K562 (cell line): ENCODE results near the gene CNGB1. TPM values are rescaled to one million over a fixed set of nuclear protein-coding genes. Genes with fewer than 3 reads are reported as not detected.
A peak's percentile ranks its signal among the peaks of the same experiment; 100 is the strongest.

ENCODE experiments used
- ARID4B ChIP-seq: sonication (generic); formaldehyde crosslinking; IDR thresholded peaks from 2 replicates; pipeline ENCODE4 v1.8.0; 2022; ENCODE audit warnings: mild to moderate bottlenecking, missing genetic modification reagents
- CEBPB ChIP-seq: fragments of 450-650 bp; IDR thresholded peaks from 2 replicates; pipeline ENCODE4 v1.6.1; 2016; ENCODE audit warnings: missing genetic modification characterization, missing compliant biosample characterization
- E4F1 ChIP-seq: fragments of 250-450 bp; sonication (Bioruptor Pico); IDR thresholded peaks from 2 replicates; pipeline ENCODE4 v1.5.0; 2021; ENCODE audit warnings: mild to moderate bottlenecking, borderline replicate concordance
- EGR1 ChIP-seq: fragments of 450-650 bp; conservative IDR thresholded peaks from 2 replicates; pipeline ENCODE4 v1.6.1; 2017; ENCODE audit warnings: mild to moderate bottlenecking
- GATAD2B ChIP-seq: fragments of 450-650 bp; IDR thresholded peaks from 2 replicates; pipeline ENCODE4 v1.6.1; 2017; ENCODE audit warnings: mild to moderate bottlenecking, borderline replicate concordance
- MYC ChIP-seq, 2 experiments: fragments of 250-450 bp in 1 of 2; sonication (Bioruptor Pico) in 1 of 2; IDR thresholded peaks; 2 replicates each; pipeline versions ENCODE4 v1.5.1 to v1.6.1; 2012 to 2021; ENCODE audit warnings: low read depth in 2 of 2, borderline replicate concordance in 1 of 2, improper control_type of control experiment in 1 of 2, low read length in 1 of 2, mild to moderate bottlenecking in 1 of 2, moderate library complexity in 1 of 2
- RB1 ChIP-seq: fragments of 450-650 bp; IDR thresholded peaks from 2 replicates; pipeline ENCODE4 v1.6.1; 2017; ENCODE audit warnings: low read depth, mild to moderate bottlenecking
- RCOR1 ChIP-seq, 2 experiments: IDR thresholded peaks; 2 replicates each; pipeline ENCODE4 v1.6.1; 2012; ENCODE audit warnings: low read depth in 2 of 2, low read length in 2 of 2, borderline replicate concordance in 1 of 2, improper control_type of control experiment in 1 of 2
- SLC30A9 ChIP-seq: fragments of 250-450 bp; sonication (Bioruptor Pico); IDR thresholded peaks from 2 replicates; pipeline ENCODE4 v1.8.0; 2022; ENCODE audit warnings: mild to moderate bottlenecking, moderate library complexity
- SP1 ChIP-seq: sonication (generic); formaldehyde crosslinking; IDR thresholded peaks from 2 replicates; pipeline ENCODE4 v1.8.1; 2022; ENCODE audit warnings: mild to moderate bottlenecking, missing genetic modification reagents
- polyA plus RNA-seq, 8 experiments: library from polyadenylated mRNA; depleted of rRNA in 4 of 8; stranded (reverse) in 5 of 8; unstranded in 3 of 8; fragments of >200 nt; fragmentation: Nextera tagmentation in 2 of 8; fragmentation: Illumina TruSeq in 1 of 8; extraction: Ambion mirVana in 2 of 8; extraction: Trizol in 1 of 8; gene quantifications; 2 replicates each; pipeline versions ENCODE4 v1.2.1 to v1.2.3, GENCODE V29; 2011 to 2014; ENCODE audit warnings: inconsistent platforms in 1 of 8, missing spikeins in 1 of 8
- total RNA-seq, 7 experiments: library from RNA; depleted of rRNA in 6 of 7; stranded (reverse); fragments of >200 nt in 6 of 7; fragmentation: Illumina TruSeq in 2 of 7; extraction: Trizol in 2 of 7; gene quantifications; 2 replicates each; pipeline versions ENCODE4 v1.2.1 to v1.2.3, GENCODE V29; 2011 to 2021; ENCODE audit warnings: low replicate concordance in 1 of 7
- TF ChIP-seq, protein P1 (sequence below), 2 experiments: fragments of 450-650 bp in 1 of 2; sonication (generic) in 1 of 2; formaldehyde crosslinking in 1 of 2; IDR thresholded peaks; 2 replicates each; pipeline versions ENCODE4 v1.7.1 to v1.9.0; 2016 to 2022; ENCODE audit warnings: inconsistent platforms in 1 of 2, mild to moderate bottlenecking in 1 of 2, missing genetic modification reagents in 1 of 2

The CNGB1 gene
- total and polyA plus RNA-seq, 9 of the 15 experiments (the other 6 are each of a cell fraction or from before 2014, with no cell fraction given) = not detected

- TF ChIP-seq EGR1 = peak; percentile 11; the same call in 1 of the 2 replicates
- peak; percentile 56; the same call in 1 of the 2 replicates for TF ChIP-seq RB1
- no peak for TF ChIP-seq E4F1 (CRISPR knock-in tag)
- no peak for TF ChIP-seq MYC (IDR thresholded peaks at IDR 0.05; ENCODE audit: low read depth, low read length)
- no peak for TF ChIP-seq MYC (CRISPR knock-in tag; IDR thresholded peaks at IDR 0.05; ENCODE audit: borderline replicate concordance, low read depth)
- peak; percentile 52 for TF ChIP-seq CEBPB (tag)
- TF ChIP-seq GATAD2B = 0 out of 2 replicates have a peak, but pooled peaks have one; percentile 34
- no peak for TF ChIP-seq SLC30A9 (CRISPR knock-in tag)
- TF ChIP-seq, protein P1, sequence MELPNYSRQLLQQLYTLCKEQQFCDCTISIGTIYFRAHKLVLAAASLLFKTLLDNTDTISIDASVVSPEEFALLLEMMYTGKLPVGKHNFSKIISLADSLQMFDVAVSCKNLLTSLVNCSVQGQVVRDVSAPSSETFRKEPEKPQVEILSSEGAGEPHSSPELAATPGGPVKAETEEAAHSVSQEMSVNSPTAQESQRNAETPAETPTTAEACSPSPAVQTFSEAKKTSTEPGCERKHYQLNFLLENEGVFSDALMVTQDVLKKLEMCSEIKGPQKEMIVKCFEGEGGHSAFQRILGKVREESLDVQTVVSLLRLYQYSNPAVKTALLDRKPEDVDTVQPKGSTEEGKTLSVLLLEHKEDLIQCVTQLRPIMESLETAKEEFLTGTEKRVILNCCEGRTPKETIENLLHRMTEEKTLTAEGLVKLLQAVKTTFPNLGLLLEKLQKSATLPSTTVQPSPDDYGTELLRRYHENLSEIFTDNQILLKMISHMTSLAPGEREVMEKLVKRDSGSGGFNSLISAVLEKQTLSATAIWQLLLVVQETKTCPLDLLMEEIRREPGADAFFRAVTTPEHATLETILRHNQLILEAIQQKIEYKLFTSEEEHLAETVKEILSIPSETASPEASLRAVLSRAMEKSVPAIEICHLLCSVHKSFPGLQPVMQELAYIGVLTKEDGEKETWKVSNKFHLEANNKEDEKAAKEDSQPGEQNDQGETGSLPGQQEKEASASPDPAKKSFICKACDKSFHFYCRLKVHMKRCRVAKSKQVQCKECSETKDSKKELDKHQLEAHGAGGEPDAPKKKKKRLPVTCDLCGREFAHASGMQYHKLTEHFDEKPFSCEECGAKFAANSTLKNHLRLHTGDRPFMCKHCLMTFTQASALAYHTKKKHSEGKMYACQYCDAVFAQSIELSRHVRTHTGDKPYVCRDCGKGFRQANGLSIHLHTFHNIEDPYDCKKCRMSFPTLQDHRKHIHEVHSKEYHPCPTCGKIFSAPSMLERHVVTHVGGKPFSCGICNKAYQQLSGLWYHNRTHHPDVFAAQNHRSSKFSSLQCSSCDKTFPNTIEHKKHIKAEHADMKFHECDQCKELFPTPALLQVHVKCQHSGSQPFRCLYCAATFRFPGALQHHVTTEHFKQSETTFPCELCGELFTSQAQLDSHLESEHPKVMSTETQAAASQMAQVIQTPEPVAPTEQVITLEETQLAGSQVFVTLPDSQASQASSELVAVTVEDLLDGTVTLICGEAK (IDR thresholded peaks at IDR 0.05) = peak; percentile 47
- TF ChIP-seq, protein P1 (CRISPR knock-in tag; IDR thresholded peaks at IDR 0.05) = no peak
- TF ChIP-seq RCOR1 (IDR thresholded peaks at IDR 0.05; ENCODE audit: borderline replicate concordance in 1 of 2, low read depth in 2 of 2, low read length in 2 of 2) = peak in 1 of 2 experiments; percentile 31; a peak in 1 of 4 replicates
- 0 out of 2 replicates have a peak, but pooled peaks have one; percentile 42 for TF ChIP-seq SP1 (CRISPR knock-in tag)
- 0 out of 2 replicates have a peak, but pooled peaks have one; percentile 6 for TF ChIP-seq ARID4B (CRISPR knock-in tag)
Observed at GRCh38 chr16:57994778-57995177, 23.9 kb upstream of the CNGB1 start (continued).
